GM21528 (cell line): ENCODE measurements around the gene KRTAP1-1.
"Not testable (repeated sequence)": the region's sequence is repeated elsewhere in the genome, so short reads cannot be mapped to it uniquely, and the experiment has no call there.

ENCODE experiments used
- ATAC-seq: cut with Tn5 transposase; IDR thresholded peaks from one replicate; pipeline ENCODE4 v1.9.1; 2021; ENCODE audit warnings: mild to moderate bottlenecking, moderate library complexity; ENCODE audit not compliant: unreplicated experiment, low FRiP score

The KRTAP1-1 gene

GRCh38 chr17:41040783-41041571 lies at the start of gene KRTAP1-1:
Gene KRTAP1-1 (minus strand): TSS chr17:41041450. CDS start chr17:41041397, 53 bp downstream.
- not testable (repeated sequence) for ATAC-seq

- ATAC-seq, result not testable (repeated sequence)
These were observed 47.6 kb upstream of the KRTAP1-1 start for GRCh38 chr17:41088760-41089352.

- not testable (repeated sequence) for ATAC-seq
These were observed 43.0 kb upstream of the KRTAP1-1 start, which contains the start of gene KRTAP4-7 for GRCh38 chr17:41084100-41084856. Gene KRTAP4-7 (plus strand): TSS chr17:41084150. CDS start chr17:41084207, 57 bp downstream.

GRCh38 chr17:41083427-41083826 lies 42.2 kb upstream of the KRTAP1-1 start:
- ATAC-seq, result not testable (repeated sequence)

DNA sequence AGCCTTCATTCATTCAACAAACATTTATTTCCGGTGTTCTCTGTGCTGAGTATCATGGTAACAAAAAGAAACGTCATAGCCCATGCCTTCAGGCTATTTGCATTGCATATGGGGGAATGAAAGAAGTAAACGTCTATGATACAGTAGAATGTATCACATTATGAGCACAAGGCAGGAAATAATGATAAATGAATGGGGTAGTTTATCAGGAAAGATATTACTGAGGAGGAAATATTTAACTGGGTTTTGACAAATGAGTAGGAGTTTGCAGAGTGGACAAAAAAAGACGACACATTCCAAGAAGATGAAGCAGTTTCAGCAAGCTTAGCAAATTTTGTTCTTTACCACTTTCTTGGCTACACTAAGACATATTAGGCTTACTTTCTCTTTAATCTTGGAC lies 41.4 kb upstream of the KRTAP1-1 start:
- no peak for ATAC-seq

GRCh38 chr17:41076788-41077187 lies 35.5 kb upstream of the KRTAP1-1 start:
- no peak for ATAC-seq

GRCh38 chr17:41073676-41074075 lies 32.4 kb upstream of the KRTAP1-1 start:
- no peak for ATAC-seq

GRCh38 chr17:41071606-41072360 lies 30.5 kb upstream of the KRTAP1-1 start:
- no peak for ATAC-seq

DNA sequence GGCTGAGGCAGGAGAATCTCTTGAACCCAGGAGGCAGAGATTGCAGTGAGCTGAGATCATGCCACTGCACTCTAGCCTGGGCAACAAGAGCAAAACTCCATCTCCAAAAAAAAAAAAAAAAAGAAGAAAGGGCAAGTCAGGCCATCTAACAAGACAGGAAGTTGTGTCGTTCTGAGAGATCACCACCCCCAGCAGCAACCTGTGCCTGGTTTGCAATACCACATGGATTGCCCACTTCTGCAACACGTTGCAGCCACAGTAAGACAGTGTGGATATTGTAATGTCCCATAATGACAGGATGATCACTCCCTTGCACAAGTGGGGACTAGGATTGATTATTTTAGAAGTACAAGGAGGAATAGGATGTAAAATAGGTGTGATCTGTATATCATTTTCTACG lies 27.8 kb upstream of the KRTAP1-1 start:
- no peak for ATAC-seq

DNA sequence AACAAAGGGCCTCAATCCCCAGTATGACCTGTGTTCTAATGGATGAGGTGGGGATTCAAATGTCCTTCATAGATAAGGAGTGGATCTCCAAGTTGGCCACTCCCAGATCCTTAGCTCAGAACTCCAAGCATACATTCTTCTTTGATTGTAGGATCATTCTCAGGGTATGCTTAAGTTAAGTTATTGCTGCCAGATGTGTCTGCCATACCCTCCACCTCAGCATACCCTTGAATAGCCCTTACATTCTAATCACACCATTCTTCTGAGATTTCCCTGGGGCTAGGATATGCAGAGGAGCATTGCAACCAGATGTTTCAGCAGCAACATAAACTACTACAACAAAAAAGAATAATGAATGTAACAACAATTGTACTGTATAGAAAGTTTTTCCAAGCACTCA lies 26.0 kb upstream of the KRTAP1-1 start:
- no peak for ATAC-seq

- ATAC-seq, result no peak
These were observed 24.8 kb upstream of the KRTAP1-1 start, which contains the start of gene KRTAP2-4 for GRCh38 chr17:41065829-41066624. Gene KRTAP2-4 (minus strand): TSS chr17:41065879. CDS start chr17:41065845, 34 bp downstream.

DNA sequence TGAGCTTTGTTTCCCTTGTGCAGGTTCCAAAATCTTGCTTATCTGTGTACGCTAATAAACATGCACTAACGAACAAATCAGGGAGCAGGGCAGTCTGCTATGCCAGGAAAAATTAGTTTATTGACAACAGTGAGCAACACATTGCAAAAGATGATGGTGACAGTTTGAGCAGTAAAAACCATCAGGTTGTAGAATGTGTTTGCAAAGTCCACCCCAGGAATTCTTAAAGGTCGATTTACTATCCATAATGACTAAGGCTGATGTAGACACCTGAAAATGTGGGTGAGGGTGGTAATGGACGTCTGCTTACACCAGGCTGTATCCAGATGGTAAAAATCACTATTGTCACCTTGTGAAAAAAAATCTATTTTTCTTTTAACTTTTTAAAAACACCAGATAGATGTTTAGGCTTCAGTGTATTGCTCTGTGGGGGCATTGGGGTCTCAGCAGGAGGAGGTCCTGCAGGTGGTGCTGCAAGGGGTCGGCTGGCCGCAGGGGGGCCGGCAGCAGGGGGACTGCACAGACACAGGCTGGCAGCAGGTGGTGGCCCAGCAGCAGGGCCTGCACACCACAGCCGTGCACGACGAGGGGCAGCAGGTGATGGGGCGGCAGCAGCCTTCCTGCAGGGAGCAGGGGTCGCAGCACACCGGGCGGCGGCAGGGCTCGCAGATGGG lies 23.9 kb upstream of the KRTAP1-1 start:
- not testable (repeated sequence) for ATAC-seq

DNA sequence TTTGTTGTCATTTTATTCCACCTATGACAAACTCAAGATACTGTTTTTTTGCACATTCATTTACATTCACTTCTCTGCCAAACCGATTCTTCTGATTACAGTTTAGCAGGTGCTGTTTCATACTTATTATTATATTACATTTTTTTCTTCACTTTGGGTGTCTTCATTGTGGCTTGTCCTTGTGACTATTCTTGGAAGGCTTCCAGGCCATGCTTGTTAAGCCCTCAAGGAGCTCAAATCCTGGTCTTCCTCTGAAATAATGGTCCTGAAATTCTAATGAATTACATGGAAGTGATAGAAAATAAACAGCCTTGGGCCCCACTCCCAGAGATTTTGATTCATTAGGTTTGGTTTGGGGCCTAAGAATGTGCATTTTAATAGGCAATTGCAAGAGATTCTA lies 23.1 kb upstream of the KRTAP1-1 start:
- no peak for ATAC-seq

GRCh38 chr17:41063449-41063848 lies 22.2 kb upstream of the KRTAP1-1 start:
- no peak for ATAC-seq

DNA sequence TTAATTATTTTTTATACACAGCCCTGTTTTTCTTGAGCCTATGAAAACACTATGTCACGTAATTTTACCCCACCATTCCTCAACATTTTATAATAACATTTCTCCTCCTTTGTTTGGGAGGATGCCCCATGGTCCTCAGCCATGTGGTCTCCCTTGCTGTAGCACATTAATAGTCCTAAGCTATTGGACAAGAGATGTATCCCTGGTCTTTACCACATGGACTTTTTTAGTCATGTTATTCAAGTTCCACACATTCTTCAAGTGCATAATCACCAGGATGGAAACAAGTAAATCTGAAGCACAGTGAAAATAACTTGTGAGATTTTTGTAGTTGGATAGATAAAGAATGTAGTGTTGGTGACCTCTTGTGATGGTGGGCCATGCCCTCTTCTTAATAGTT lies 20.7 kb upstream of the KRTAP1-1 start:
- no peak for ATAC-seq

DNA sequence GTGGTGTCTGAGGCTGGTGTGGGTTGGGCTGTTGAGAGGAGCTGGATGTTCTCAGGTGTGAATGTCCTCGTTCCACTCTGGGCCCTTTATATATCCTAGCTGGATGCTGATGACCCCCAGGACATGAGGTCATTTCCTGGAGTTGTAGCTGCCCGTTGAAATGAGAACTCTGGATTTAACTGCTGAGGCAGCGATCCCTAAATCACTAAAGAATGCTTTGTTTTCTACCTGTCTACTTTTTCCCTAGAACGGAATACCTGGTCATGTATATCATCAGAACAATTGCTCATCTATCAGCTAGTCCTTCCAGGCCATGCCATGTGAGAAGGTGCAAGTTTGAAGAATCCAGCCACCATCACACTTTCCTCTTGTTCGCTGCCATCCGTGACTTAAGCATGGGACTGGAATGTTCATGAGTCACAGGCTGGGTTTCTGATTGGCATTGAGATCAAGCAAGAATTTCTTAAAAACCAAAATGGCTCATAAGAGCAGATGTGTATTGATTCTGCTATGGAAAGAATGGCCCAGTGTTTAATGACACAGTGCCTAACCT lies 18.9 kb upstream of the KRTAP1-1 start, which contains the start of gene KRTAP2-3:
TSS of gene KRTAP2-3 (minus strand) at position 63 of the 553 bp plus-strand sequence. CDS start 64 bp downstream, outside the sequence.
- ATAC-seq, result no peak

DNA sequence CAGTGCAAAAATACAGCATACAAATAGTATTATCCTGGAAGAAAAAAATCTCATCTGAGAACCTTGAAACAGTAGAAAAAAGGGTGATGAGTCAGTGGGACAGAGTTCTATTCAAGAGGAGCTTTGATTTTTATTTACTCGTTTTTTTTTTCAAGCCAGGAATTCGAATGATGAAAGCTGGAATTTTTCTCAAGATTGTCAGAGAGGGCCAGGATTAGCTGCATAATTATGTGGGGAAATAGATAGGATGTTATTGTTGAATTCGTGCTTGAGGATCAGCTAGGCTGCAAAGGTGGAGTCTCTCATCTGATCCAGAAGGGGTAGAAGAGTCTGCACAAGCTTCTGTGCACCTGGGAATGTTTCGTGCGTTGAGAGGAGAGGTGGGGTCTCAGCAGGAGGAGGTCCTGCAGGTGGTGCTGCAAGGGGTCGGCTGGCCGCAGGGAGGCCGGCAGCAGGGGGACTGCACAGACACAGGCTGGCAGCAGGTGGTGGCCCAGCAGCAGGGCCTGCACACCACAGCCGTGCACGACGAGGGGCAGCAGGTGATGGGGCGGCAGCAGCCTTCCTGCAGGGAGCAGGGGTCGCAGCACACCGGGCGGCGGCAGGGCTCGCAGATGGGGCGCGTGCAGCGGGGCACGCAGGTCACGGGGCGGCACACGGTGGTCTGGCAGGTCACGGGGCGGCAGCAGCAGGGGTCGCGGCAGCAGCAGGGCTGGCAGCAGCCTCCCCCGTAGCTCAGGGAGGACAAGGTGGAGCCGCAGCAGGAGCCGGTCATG lies 18.2 kb upstream of the KRTAP1-1 start:
- ATAC-seq, result not testable (repeated sequence)

- no peak for ATAC-seq
These were observed 17.5 kb upstream of the KRTAP1-1 start for GRCh38 chr17:41058741-41059140.
